ENCODE results near the gene SOWAHD.
A peak's percentile ranks its signal among the peaks of the same experiment; 100 is the strongest.
"Not testable (repeated sequence)": the region's sequence is repeated elsewhere in the genome, so short reads cannot be mapped to it uniquely, and the experiment has no call there.

SOWAHD gene, protein sequence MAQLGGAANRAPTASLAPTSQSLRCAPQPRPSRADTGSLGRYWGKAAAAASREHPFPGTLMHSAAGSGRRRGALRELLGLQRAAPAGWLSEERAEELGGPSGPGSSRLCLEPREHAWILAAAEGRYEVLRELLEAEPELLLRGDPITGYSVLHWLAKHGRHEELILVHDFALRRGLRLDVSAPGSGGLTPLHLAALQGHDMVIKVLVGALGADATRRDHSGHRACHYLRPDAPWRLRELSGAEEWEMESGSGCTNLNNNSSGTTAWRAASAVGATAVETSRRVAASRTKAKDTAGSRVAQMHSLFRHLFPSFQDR

DNA sequence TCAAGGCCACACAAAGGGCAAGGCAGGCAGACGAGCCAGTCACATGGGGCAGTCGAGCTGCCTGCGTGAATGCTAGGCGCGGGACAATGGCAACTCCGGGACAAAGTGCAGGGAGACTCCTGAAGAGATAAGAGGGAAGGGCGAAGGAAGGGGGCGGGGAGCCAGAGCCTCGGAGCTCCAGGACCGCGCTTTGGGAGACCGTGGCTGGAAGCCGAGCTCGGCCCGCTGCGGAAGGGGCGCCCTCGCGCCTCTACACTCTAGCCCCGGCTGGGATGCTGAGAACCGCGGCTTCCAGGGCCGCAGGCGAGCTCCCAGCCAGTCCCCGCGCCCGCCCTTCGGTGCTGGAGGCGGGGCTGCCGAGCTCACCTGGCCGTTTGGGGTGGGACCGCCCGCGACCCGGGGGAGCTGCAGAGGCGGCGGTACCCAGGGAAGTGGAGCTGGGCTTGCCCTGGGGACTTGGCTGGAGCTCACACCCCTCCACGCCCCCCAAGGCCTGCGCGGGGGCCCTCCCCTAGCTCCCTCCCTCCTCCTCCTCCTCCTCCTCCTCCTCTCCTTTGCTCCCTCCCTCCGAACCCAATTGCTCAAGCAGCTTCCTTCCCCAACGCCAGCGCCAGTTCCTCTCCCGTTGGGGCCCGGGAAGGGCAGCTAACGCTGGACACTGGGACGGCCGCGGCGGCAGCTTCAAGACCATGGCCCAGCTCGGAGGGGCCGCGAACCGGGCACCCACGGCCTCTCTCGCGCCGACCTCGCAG is at the start of gene SOWAHD:
TSS of gene SOWAHD (plus strand) at position 610 of the 752 bp plus-strand sequence. CDS start at position 690, 80 bp downstream.
- DNase-seq, result no peak

DNA sequence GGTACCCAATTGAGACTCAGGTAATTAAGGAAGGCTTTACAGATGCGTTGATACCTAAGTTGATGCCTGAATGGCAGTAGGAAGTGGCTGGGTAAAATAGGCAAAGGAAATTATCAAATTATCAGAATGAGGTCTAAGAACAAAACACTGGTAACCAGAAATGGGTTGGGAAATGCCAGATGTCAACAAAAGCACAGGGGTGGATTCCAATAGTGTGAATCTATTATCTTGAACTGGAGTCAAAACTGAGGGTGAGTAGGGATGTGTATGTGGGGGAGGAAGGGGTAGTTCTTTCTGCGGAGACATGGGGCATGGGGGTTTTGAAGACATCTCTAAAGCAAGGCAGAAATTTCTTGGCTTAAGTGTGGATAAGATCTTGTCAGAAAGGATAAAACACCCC is 49.5 kb upstream of the SOWAHD start:
- DNase-seq, result no peak

DNA sequence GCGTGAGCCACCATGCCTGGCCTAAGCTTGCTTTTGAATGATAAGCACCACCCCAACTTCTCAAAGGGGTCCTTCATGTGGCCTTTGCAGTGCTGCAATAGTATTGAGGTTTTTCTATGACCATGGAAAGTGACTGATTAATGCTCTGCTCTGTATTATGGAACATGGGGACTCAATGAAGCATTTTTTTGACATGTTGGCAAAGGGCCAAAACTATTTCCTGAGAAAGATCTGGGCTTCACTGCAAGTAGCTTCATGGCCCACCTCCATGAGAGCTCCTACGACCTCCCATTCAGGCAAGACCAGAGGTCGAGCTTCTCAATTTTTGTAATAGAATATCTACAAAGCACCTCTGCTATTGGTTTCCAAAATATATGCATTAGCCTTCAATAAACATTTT is 48.8 kb upstream of the SOWAHD start:
- no peak for DNase-seq

DNA sequence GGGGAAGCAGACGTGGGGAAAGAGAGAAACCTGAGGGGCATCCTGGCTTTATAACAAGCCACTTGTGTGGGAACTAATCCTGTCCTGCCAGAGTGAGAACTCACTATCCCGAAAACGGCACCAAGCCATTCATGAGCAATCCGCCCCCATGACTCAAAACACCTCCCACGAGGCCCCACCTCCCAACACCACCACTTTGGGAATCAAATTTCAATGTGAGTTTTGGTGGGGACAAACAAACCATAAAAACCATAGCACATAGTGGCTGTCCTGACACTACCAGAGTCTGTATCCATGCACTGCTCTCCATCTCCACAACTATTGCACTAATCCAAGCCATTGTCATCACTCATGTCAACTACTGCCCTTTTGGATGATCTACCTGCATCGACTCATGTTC is 36.9 kb upstream of the SOWAHD start:
- no peak for DNase-seq

DNA sequence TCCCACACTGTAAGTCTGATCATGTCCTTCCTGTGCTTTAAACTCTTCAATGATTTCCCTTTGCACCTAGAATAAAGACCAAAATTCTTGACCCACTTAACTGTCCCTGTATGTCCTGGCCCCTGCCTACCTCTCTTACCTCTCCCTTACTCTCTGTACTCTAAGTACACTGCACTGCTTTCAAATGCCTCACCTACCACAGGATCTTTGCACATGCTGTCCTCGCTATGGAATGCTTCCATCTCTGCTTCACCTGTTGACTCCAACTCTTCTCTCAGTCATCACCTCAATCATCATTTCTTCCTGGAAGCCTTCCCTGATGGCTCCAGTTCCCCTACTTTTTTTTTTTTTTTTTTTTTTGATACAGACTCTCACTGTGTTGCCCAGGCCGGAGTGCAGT is 36.5 kb upstream of the SOWAHD start:
- no peak for DNase-seq

DNA sequence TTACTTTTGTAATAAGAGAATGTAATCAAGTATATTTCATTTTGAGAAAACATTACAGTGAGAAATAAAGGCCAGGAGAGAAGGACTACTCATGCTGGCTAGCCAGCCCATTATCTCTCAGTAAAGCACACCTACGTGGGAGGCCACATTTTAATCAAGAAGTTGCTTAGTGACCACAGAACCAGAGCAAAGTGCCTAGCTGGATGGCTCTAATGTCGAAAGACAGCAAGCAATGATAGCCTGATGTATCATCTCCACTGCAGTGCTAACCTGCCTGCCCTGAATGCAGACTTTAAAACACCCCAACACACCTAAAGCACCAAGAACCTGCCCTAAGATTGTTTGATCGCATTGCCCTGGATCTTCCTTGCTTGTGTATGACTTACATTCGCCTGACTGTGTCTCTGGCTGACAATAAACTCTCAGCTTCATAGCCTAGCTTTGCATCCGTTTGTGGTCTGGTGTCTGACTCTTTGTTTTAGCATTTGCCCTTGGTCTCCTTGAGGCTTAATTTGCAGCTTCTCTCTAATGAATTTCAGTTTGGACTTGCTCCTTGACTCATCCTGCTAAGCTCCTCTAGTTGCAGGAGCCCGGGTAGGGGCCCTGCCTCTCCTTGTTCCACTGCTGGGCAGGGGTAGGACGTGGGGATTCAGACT is 31.4 kb upstream of the SOWAHD start:
- no peak for DNase-seq

DNA sequence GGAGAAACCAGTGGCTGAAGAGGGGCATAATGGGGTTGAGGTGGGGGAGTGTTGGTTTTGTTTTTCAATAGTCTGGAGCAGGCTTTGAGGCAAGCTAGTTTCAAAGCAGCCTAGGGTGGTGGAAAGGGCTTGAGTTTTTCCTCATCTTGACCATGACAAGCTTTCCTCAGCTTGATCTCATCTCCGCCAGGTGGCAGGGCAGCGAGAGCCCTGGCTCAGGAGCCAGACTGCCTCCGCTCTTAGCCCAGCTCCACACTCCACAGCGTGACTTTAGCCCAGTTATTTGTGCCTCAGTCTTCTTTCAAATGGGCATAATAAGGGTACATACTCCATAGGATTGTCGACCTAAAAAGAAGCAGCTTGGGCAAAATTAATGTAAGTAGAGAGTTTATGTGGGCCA is 29.9 kb upstream of the SOWAHD start:
- no peak for DNase-seq

DNA sequence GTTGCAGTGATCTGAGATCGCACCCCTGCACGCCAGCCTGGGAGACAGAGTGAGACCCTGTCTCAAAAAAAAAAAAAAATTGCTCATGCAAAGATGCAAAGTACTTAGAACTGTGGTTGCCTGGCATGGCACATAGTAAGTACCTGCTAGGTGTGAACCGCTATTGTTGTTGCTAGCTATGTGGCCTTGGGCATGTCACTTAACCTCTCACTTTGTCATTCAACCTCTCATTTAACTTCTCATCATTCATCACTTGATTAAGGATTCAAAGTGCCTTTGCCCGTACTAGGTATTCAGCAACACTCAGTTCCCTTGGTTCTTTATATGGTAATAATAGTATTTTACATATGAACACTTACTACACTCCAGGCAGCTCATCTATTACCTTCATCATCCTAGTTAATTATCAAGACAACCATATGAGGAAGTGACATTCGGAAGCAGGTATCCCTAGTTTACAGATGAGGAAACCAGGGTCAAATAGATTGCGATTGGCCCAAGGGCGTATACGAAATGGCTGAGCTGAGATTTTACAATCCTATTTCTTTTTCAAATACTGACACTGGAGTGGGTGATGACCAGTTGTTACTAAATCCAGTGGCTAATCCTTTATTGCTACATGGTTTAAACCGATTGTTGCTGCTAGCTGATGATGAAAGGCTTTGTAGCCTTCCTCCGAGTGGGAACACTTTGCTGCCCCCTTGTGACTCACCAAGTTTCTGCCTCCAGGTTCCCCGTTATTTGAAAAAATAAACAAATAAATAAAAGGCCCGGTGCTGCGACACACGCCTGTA is 28.8 kb upstream of the SOWAHD start:
- DNase-seq, result peak; percentile 15

DNA sequence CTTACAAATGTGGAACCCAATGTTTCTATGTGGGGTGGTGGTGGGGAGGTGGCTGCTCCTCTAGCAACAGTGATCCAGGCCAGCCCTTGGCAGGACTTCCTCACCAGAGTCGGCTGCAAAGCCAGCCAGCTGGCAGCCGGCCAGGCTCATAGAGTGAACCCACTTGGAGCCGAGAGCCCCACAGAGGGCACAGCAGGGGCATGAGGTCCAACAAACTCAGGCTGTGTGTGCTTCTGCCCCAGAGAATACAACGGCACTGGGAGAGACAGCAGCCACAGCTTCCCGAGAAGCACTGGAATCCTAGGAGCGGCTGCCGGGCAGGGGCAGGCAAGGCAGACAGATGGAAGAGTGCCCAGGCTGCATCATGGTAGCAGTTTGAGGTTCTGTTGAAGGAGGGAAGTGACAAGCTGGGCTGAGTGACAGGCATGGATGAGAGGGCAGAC is 23.5 kb upstream of the SOWAHD start:
- DNase-seq, result no peak

DNA sequence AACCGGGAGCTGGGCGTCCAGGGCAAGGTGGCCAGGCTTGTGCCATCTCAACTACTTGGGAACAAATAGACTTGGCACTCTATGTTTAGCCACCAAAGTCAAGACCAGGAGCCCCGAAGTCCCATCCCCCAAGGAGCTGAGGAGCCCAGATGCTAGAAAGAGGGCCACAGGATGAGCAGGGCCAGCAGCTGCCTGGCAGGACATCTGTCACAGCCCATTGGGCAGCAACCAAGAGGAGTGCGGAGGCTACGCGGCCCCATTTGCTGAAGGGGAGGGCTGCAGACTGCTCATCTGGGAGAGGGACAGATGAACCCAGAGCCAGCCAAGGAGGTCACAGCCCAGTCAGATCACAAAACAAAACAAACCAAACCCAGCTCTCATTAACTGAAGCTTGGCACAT is 22.9 kb upstream of the SOWAHD start:
- no peak for DNase-seq

DNA sequence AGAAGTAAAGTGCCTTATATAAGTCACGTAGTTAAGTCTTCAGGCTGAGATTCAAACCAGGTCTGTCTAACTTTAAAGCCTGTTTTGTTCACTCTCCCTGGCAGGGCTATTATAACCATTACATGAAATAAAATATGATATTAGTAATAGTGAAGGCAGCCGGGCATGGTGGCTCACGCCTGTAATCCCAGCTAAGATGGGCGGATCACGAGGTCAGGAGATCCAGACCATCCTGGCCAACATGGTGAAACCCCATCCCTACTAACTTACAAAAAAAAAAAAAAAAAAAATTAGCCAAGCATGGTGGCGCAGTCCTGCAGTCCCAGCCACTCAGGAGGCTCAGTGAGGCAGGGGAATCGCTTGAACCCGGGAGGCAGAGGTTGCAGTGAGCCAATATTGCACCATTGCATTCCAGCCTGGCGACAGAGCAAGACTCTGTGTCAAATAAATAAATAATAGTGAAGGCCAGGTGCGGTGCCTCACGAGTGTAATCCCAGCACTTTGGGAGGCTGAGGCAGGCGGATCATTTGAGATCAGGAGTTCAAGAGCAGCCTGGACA is 22.1 kb upstream of the SOWAHD start:
- no peak for DNase-seq

DNA sequence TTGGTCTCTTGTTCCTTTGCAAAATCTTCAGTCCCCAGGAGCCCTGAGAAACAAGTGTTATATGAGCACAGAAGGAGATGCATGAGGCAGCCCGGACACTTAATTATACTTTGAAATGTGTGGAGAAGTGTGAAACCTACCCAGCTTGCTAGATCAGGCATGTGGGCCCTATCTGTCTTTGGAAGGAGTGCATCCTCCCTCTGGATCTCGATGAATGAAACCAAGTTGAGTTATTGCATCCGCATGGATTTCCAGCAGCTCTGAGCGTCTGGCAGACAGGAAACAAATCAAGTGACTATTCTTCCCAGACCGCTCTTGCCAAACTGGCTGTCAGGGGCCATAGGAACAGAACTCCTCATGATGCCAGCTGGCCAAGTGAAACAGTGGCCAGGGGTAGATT is 19.6 kb upstream of the SOWAHD start:
- DNase-seq, result no peak

DNA sequence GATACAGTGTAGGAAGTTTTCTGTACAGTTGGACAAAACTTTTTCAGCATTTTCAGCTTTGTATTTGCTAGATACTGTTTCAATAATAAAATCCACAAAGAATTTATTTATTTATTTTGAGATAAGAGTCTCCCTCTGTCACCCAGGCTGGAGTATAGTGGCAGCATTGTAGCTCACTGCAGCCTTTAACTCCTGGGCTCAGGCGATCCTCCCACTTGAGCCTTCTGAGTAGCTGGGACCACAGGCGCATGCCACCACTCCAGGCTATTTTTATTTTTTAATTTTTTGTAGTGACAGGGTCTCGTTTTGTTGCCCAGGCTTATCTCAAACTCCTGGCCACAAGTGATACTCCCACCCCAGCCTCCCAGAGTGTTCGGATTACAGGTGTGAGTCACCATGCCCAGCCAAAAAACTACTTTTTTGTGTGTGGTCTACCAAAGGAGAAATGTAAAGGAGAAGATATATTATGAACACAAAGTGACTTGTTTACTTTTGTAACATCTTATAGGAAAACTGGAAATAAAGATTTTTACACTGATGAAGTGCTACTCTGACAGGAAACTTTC is 13.0 kb upstream of the SOWAHD start:
- no peak for DNase-seq

DNA sequence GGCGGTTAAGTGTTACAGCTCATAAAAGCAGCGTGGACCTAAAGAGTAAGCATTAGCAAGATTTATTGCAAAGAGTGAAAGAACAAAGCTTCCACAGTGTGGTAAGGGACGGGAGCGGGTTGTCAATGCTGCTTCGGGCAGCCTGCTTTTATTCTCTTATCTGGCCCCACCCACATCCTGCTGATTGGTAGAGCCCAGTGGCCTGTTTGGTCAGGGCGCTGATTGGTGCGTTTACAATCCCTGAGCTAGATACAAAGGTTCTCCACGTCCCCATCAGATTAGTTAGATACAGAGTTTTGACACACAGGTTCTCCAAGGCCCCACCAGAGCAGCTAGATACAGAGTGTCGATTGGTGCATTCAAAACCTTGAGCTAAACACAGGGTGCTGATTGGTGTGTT is 8.3 kb upstream of the SOWAHD start:
- not testable (repeated sequence) for DNase-seq

DNA sequence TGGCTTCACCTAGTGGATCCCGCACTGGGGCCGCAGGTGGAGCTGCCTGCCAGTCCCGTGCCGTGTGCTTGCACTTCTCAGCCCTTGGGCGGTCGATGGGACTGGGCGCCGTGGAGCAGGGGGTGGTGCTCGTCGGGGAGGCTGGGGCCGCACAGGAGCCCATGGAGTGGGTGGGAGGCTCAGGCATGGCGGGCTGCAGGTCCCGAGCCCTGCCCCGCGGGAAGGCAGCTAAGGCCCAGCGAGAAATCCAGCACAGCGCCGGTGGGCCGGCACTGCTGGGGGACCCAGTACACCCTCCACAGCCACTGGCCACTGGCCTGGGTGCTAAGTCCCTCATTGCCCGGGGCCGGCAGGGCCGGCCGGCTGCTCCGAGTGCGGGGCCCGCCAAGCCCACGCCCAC is 7.6 kb upstream of the SOWAHD start:
- not testable (repeated sequence) for DNase-seq

DNA sequence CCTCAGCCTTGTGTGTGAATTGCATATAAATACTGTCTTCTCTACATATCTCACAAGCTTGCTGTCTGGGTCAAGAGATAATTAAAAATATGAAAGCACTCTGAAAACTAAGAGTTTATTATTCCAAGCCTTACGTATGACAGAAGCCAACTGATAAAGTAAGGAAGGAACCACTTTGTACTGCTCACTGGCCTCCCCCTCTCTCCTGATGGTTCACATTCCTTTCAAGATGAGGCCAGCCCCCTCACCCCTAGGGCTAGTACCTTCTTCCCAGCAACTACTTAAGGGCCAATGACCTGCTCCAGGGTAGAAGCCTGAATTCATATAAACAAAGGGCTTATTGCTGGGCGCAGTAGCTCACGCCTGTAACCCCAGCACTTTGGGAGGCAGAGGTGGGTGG is 5.4 kb upstream of the SOWAHD start:
- no peak for DNase-seq

DNA sequence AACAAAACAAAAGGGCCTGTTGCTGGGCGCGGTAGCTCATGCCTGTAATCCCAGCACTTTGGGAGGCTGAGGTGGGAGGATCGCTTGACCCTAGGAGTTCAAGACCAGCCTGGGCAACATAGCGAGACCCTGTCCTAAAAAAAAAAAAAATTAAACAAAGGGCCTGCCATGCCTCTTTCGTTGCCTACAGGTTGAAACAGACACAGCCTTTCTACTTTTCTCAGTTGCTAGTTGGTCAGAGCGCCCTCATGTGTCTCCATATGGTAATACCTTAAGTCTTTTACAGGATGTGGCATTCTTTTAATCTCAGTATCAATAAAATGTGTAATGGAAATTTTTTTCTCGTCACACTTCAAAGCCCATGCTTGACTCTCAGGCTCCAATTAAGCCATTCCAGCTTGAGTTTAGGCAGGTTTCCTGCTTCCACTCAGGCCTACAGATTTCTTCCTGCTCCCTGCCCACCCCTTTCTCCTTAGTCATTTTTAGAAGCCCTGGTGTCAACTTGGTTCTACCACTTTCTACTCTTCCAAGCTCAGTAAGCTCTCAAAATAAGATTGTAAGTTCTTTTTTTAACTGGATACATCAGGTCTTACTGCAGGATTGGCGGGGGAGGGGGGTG is 4.6 kb upstream of the SOWAHD start:
- DNase-seq, result peak; percentile 5

DNA sequence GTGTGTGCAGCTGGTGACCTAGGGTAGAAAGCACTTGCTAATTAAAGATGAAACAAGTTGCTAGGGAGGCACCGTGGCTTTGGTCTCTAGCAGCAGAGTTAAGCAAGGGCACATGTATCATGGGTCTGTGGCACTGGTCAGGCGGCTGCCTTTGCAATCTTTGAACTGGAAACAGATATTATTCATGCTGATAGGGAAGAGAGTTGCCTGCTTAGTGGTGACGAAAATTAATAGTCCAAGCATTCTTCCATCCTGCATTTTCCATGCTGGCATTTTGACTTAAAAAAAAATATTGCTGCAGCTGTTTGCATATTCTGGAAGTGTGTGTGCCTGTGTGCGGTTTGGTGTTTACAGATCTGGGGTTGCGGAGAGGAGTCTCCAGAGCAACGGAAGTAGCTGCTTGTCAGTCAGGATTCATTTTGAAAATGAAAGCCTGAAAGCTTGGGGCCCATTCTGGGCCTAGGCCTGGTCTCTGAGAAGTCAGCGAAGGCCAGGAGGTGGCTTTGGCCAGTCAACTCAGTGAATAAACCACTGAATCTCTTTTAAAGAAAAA is 2.3 kb upstream of the SOWAHD start:
- DNase-seq, result no peak

DNA sequence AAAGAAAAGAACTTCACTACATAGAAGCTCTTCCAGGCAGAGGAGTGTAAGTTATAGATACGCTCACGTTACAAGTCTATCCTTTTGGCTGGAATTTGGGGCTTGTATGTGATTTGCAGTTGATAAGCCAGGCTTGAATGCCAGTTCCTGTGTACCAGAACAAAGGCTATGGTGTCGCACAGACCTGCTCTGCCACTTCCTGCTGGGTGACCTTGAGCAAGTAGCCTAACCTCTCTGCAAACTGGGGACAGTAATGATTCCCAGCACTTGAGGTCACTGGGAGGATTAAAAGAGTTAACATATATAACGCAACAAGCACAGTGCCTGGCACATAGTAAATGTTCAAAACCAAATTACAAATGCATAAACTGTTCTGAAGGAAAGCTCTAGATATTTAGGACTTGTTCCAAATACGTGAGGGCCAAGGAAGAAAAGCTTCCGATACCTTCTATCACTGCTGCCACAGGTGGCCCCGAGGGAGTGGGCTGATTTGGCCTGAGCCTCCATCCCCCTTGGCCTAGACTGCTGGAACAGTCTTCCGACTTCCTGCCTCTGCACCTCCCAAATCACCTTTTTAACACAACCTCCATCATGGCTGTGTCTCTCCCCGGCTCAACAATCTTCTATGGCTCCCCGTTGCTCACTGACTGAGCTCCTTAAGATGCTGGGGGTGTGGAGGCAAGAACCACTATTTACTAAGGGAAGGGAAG is 1.3 kb upstream of the SOWAHD start:
- no peak for DNase-seq

DNA sequence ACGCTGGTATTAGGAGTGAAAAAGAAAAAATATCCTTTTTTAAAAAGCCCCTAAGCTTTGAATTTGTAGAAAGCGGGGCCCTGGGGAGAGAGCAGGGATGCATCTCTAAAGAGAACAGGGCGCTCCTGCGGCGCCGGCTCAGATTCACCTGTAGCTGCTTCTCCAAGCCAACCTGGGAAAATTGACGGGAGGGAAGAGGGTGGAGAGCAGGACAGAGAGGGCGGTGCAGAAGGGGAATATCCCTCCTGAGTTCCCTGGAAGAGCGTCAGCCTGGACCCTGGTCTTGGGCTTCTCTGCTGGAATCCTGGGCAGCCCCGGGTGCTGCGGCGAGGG is 776 bp upstream of the SOWAHD start:
- DNase-seq, result no peak

DNA sequence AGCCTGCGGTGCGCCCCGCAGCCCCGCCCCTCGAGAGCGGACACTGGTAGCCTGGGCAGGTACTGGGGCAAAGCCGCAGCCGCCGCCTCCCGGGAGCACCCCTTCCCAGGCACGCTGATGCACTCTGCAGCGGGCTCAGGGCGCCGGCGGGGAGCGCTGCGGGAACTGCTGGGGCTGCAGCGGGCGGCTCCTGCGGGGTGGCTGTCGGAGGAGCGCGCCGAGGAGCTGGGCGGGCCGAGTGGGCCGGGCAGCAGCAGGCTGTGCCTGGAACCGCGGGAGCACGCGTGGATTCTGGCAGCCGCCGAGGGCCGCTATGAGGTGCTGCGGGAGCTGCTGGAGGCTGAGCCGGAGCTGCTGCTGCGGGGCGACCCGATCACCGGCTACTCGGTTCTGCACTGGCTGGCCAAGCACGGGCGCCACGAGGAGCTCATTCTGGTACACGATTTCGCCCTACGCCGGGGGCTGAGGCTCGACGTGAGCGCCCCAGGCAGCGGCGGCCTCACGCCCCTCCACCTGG is 401 bp downstream of the SOWAHD start:
- DNase-seq, result no peak

Data from kidney glomerular epithelial cell (primary cell).